HG03175 (cell line): Measurements from ENCODE around the gene ADAMTS20.
"Not testable (repeated sequence)": the region's sequence is repeated elsewhere in the genome, so short reads cannot be mapped to it uniquely, and the experiment has no call there.

Experiments used
- ATAC-seq: cut with Tn5 transposase; IDR thresholded peaks from one replicate; pipeline ENCODE4 v1.9.1; 2021; ENCODE audit warnings: mild to moderate bottlenecking, moderate library complexity; ENCODE audit not compliant: unreplicated experiment

Gene ADAMTS20

GRCh38 chr12:43551971-43552559 is at the start of gene ADAMTS20:
ADAMTS20 (minus strand) TSS chr12:43552203; CDS start chr12:43551921, 282 bp downstream.
- ATAC-seq, result no peak

GRCh38 chr12:43599708-43600107 is 47.7 kb upstream of the ADAMTS20 start:
- ATAC-seq, result no peak

GRCh38 chr12:43599066-43599465 is 47.1 kb upstream of the ADAMTS20 start:
- ATAC-seq, result no peak

- ATAC-seq, result no peak
These were observed 38.3 kb upstream of the ADAMTS20 start for GRCh38 chr12:43590307-43590706.

- no peak for ATAC-seq
These were observed 34.7 kb upstream of the ADAMTS20 start for GRCh38 chr12:43586646-43587245.

- ATAC-seq, result no peak
These were observed 33.7 kb upstream of the ADAMTS20 start for GRCh38 chr12:43585676-43586075.

- ATAC-seq, result no peak
These were observed 28.6 kb upstream of the ADAMTS20 start for GRCh38 chr12:43580601-43581000.

- no peak for ATAC-seq
These were observed 27.2 kb upstream of the ADAMTS20 start for GRCh38 chr12:43579206-43579605.

- no peak for ATAC-seq
These were observed 26.8 kb upstream of the ADAMTS20 start for GRCh38 chr12:43578782-43579181.

- ATAC-seq, result no peak
These were observed 25.4 kb upstream of the ADAMTS20 start for GRCh38 chr12:43577381-43577780.

GRCh38 chr12:43576162-43576561 is 24.2 kb upstream of the ADAMTS20 start:
- no peak for ATAC-seq

- no peak for ATAC-seq
These were observed 19.9 kb upstream of the ADAMTS20 start for GRCh38 chr12:43571885-43572284.

- ATAC-seq, result no peak
These were observed 4.1 kb upstream of the ADAMTS20 start for GRCh38 chr12:43556057-43556456.

- ATAC-seq, result no peak
These were observed 578 bp downstream of the ADAMTS20 start for GRCh38 chr12:43551279-43551970.

- no peak for ATAC-seq
These were observed 1.2 kb downstream of the ADAMTS20 start for GRCh38 chr12:43550831-43551271.

GRCh38 chr12:43544703-43545102 is 7.3 kb downstream of the ADAMTS20 start:
- no peak for ATAC-seq

GRCh38 chr12:43540470-43540869 is 11.5 kb downstream of the ADAMTS20 start:
- no peak for ATAC-seq

GRCh38 chr12:43537675-43538074 is 14.3 kb downstream of the ADAMTS20 start:
- not testable (repeated sequence) for ATAC-seq

GRCh38 chr12:43516045-43516444 is 36.0 kb downstream of the ADAMTS20 start:
- ATAC-seq, result no peak

GRCh38 chr12:43501703-43502102 is 50.3 kb downstream of the ADAMTS20 start:
- ATAC-seq, result no peak

- no peak for ATAC-seq
These were observed 58.7 kb downstream of the ADAMTS20 start for GRCh38 chr12:43493261-43493797.
